Activated CD4-positive, alpha-beta T cell treated with anti-CD3 and anti-CD28 coated beads, Interleukin-2, amount 50 U/mL, for 24 hours (primary cell): ENCODE measurements around the gene RNASE8.
A peak's percentile ranks its signal among the peaks of the same experiment; 100 is the strongest.
"Not testable (repeated sequence)": the region's sequence is repeated elsewhere in the genome, so short reads cannot be mapped to it uniquely, and the experiment has no call there.

Experiments
- DNase-seq, 2 donors: peaks; one replicate each; pipeline ENCODE4 v3.0.0-alpha.2; 2020; ENCODE audit warnings: low read depth in 1 of 2, low spot score in 1 of 2

The RNASE8 gene

GRCh38 chr14:21057803-21058675, at the start of gene RNASE8:
Gene RNASE8, plus strand, starts transcription at chr14:21057822. Its CDS starts 71 bp downstream, at chr14:21057893.
- no peak for DNase-seq

- DNase-seq = not testable (repeated sequence)
These were observed 47.9 kb upstream of the RNASE8 start for GRCh38 chr14:21009721-21010120.

- no peak for DNase-seq
These were observed 46.5 kb upstream of the RNASE8 start for GRCh38 chr14:21011136-21011535.

- peak; percentile 72 to 81 for DNase-seq
These were observed 42.8 kb upstream of the RNASE8 start for GRCh38 chr14:21014761-21015190.

GRCh38 chr14:21015312-21015711, 42.3 kb upstream of the RNASE8 start:
- DNase-seq = no peak

- no peak for DNase-seq
These were observed 41.0 kb upstream of the RNASE8 start for GRCh38 chr14:21016413-21017190.

GRCh38 chr14:21017528-21018245, 39.9 kb upstream of the RNASE8 start:
- no peak for DNase-seq

GRCh38 chr14:21018286-21018685, 39.3 kb upstream of the RNASE8 start:
- no peak for DNase-seq

GRCh38 chr14:21018781-21019180, 38.8 kb upstream of the RNASE8 start:
- DNase-seq = no peak

GRCh38 chr14:21019366-21019765, 38.3 kb upstream of the RNASE8 start:
- DNase-seq = no peak

- no peak for DNase-seq
These were observed 36.6 kb upstream of the RNASE8 start for GRCh38 chr14:21020977-21021545.

- DNase-seq = no peak
These were observed 34.9 kb upstream of the RNASE8 start for GRCh38 chr14:21022686-21023085.

- DNase-seq = no peak
These were observed 34.4 kb upstream of the RNASE8 start for GRCh38 chr14:21023174-21023573.

- DNase-seq = no peak
These were observed 33.6 kb upstream of the RNASE8 start for GRCh38 chr14:21023817-21024584.

GRCh38 chr14:21024585-21025370, 32.8 kb upstream of the RNASE8 start, which contains the start of gene NDRG2:
Gene NDRG2, minus strand, starts transcription at chr14:21025061. Its CDS starts 1,746 bp downstream, at chr14:21023315.
- DNase-seq = peak; percentile 25 to 28

GRCh38 chr14:21025371-21026273, 32.0 kb upstream of the RNASE8 start:
- DNase-seq = no peak

- no peak for DNase-seq
These were observed 31.2 kb upstream of the RNASE8 start for GRCh38 chr14:21026274-21026987.

GRCh38 chr14:21026988-21027315, 30.7 kb upstream of the RNASE8 start:
- no peak for DNase-seq
